ENCODE measurements around the gene NAPB.

DNA sequence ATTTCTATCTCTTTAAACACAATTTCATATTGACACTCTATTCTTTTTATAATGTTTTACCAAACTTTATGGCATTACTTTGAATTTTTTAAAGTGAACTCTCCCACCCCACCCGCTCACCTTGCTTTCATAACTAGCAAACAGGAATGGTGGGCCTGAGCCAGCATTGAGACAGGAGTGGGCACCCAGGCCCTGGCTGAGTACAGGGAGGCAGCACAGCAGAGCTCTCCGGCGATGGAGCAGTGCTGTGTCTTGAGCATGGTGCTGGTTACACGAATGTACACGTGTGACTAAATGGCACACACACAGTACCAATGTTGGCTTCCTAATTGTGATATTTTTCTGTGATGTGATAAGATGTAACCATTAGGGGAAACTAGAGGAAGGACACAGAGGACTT lies 26.9 kb upstream of the NAPB start:
- TF ChIP-seq POLR2A (IDR thresholded peaks at IDR 0.05), result no peak
- TF ChIP-seq CTCF (IDR thresholded peaks at IDR 0.05), result no peak
